ENCODE measurements around the gene FSTL1. TPM values are rescaled to one million over a fixed set of nuclear protein-coding genes. Genes with fewer than 3 reads are reported as not detected.

FSTL1 gene
- total and polyA plus RNA-seq, 2 donors (not counting 1 experiment from before 2014, with no cell fraction given) = 0.15 TPM; not detected in 1

DNA sequence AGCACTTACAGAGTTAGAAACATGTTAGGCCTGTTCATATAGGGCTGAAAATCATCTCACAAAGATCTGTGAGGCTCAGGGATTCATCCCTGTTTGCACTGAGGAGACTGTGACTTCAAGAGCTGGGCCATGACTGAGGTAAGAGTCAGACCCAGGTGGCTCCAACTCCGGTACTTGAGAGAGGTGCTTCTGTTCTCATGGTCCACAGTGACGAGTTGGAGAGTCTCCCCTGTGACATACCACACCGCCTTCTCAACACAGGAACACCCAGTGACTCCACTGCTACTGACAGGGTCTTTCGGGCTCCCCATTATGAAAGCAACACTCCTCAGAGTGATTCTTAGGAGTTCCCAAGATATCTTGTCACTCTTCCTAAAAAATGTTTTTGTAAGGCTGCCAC is 27.4 kb downstream of the FSTL1 start:
- CTCF ChIA-PET = no interaction called here
- Histone ChIP-seq H3K79me2 (ENCODE audit: control insufficient read depth, insufficient read depth, low read length) (no peaks in the 10 kb centered on the region), H3K27ac (ENCODE audit: low read length in 2 of 2) (no peak overlapping the region), H3K9me3 (ENCODE audit: control extremely low read depth in 1 of 3, control insufficient read depth in 2 of 3, insufficient read depth in 1 of 3, low read length in 2 of 3) (no peaks in the 10 kb centered on the region), H3K9ac (ENCODE audit: low read length) (no peak overlapping the region), H4K20me1 (ENCODE audit: control insufficient read depth, insufficient read depth, low read length, poor library complexity, severe bottlenecking) (no peaks in the 10 kb centered on the region), H3K4me3 (ENCODE audit: control extremely low read depth in 1 of 5, extremely low read depth in 1 of 5, insufficient read depth in 1 of 5, low read depth in 2 of 5, low read length in 4 of 5) (no peak overlapping the region), H3K27me3 (replicated peaks in 1 of 4; ENCODE audit: control extremely low read depth in 1 of 4, control insufficient read depth in 3 of 4, insufficient read depth in 4 of 4, low read length in 3 of 4) (no peaks in the 10 kb centered on the region), H2AFZ (ENCODE audit: insufficient read depth, low read depth, low read length, poor library complexity, severe bottlenecking) (no peak overlapping the region), H3K36me3 (replicated peaks in 1 of 2; ENCODE audit: control extremely low read depth in 1 of 2, control insufficient read depth in 1 of 2, extremely low read depth in 1 of 2, insufficient read depth in 2 of 2, low read length in 1 of 2) (no peaks in the 10 kb centered on the region), H3K4me1 (ENCODE audit: control insufficient read depth in 2 of 2, insufficient read depth in 2 of 2, low read length in 2 of 2) (peaks cover 3 to 7% of the 10 kb centered on the region in 2 donors), H3K4me2 (replicated peaks; ENCODE audit: low read depth, low read length, poor library complexity, severe bottlenecking) (no peak overlapping the region)
- H3K4me1 Mint-ChIP-seq = peaks cover 5% of the 10 kb centered on the region
- POLR2A ChIA-PET = no interaction called here
- H3K27me3 Mint-ChIP-seq = peaks cover 16% of the 10 kb centered on the region
- TF ChIP-seq EZH2 (IDR thresholded peaks at IDR 0.05; ENCODE audit: borderline replicate concordance, insufficient read depth, low read depth, low read length, poor library complexity, severe bottlenecking) = no peak
- no peak for TF ChIP-seq CTCF (IDR thresholded peaks at IDR 0.05)
- no peaks in the 10 kb centered on the region for H3K9me3 Mint-ChIP-seq (ENCODE audit: insufficient read depth)
- intact Hi-C loops (cut with micrococcal nuclease) = no loop called here
- no peak overlapping the region for H3K4me3 Mint-ChIP-seq
- WGBS (ENCODE audit: insufficient coverage) = 94% methylated on average over 2 of the region's 4 CpGs
- no peak for DNase-seq
- H3K27ac Mint-ChIP-seq = no peak overlapping the region
- no peak for ATAC-seq (ENCODE audit: low read depth)

DNA sequence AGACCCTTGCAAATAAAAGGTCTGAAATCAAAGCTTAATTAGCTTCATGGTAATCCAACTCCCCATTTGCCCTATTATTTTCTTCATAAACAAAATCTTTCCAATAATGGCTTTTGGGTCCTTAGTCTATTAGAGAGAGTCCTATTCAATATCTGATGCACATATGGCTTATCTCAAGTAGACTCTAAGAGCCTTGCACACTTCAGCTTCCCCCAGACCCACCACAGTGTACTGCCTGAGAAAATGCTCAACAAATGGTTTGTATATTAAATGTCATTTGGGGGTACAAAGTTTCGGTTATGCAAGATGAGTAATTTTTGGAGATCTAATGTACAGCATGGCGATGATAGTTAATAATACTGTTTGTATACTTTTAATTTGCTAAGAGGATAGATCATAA is 28.9 kb downstream of the FSTL1 start:
- Mint-ChIP-seq H3K27ac (no peak overlapping the region), H3K4me3 (no peak overlapping the region), H3K27me3 (peaks cover 13% of the 10 kb centered on the region), H3K4me1 (peaks cover 14% of the 10 kb centered on the region), H3K9me3 (ENCODE audit: insufficient read depth) (no peaks in the 10 kb centered on the region)
- Histone ChIP-seq H3K4me1 (ENCODE audit: control insufficient read depth in 2 of 2, insufficient read depth in 2 of 2, low read length in 2 of 2) (peaks cover 7 to 13% of the 10 kb centered on the region in 2 donors), H2AFZ (ENCODE audit: insufficient read depth, low read depth, low read length, poor library complexity, severe bottlenecking) (no peak overlapping the region), H4K20me1 (ENCODE audit: control insufficient read depth, insufficient read depth, low read length, poor library complexity, severe bottlenecking) (no peaks in the 10 kb centered on the region), H3K4me3 (ENCODE audit: control extremely low read depth in 1 of 5, extremely low read depth in 1 of 5, insufficient read depth in 1 of 5, low read depth in 2 of 5, low read length in 4 of 5) (no peak overlapping the region), H3K27me3 (replicated peaks in 1 of 4; ENCODE audit: control extremely low read depth in 1 of 4, control insufficient read depth in 3 of 4, insufficient read depth in 4 of 4, low read length in 3 of 4) (no peaks in the 10 kb centered on the region), H3K9me3 (ENCODE audit: control extremely low read depth in 1 of 3, control insufficient read depth in 2 of 3, insufficient read depth in 1 of 3, low read length in 2 of 3) (no peaks in the 10 kb centered on the region), H3K36me3 (replicated peaks in 1 of 2; ENCODE audit: control extremely low read depth in 1 of 2, control insufficient read depth in 1 of 2, extremely low read depth in 1 of 2, insufficient read depth in 2 of 2, low read length in 1 of 2) (no peaks in the 10 kb centered on the region), H3K27ac (ENCODE audit: low read length in 2 of 2) (no peak overlapping the region), H3K9ac (ENCODE audit: low read length) (no peak overlapping the region), H3K4me2 (replicated peaks; ENCODE audit: low read depth, low read length, poor library complexity, severe bottlenecking) (no peak overlapping the region), H3K79me2 (ENCODE audit: control insufficient read depth, insufficient read depth, low read length) (no peaks in the 10 kb centered on the region)
- intact Hi-C loops (cut with micrococcal nuclease) = no loop called here
- TF ChIP-seq CTCF (IDR thresholded peaks at IDR 0.05) (no peak), EZH2 (IDR thresholded peaks at IDR 0.05; ENCODE audit: borderline replicate concordance, insufficient read depth, low read depth, low read length, poor library complexity, severe bottlenecking) (no peak)
- WGBS (ENCODE audit: insufficient coverage) = no CpG with 5 or more reads among the region's 2 CpGs
- ChIA-PET POLR2A (no interaction called here), CTCF (interaction anchor here (0.8 to 0.9 kb wide), 2 partner anchors 137 kb away, joined by 3 read pairs; no protein-coding TSS in a partner anchor)
- DNase-seq (no peak), ATAC-seq (ENCODE audit: low read depth) (no peak)

All from B cell (primary cell).